HS-27A (cell line): ENCODE data around the gene PLXNA2.

ENCODE experiments used
- DNase-seq: peaks from one replicate; pipeline ENCODE4 v3.0.0-alpha.2; 2012; ENCODE audit warnings: low read depth, missing footprints

Gene PLXNA2

GRCh38 chr1:208089761-208090370 lies 154.3 kb downstream of the PLXNA2 start:
- no peak for DNase-seq

- DNase-seq = no peak
These were observed 155.0 kb downstream of the PLXNA2 start for GRCh38 chr1:208089149-208089548.

GRCh38 chr1:208088319-208088718 lies 155.9 kb downstream of the PLXNA2 start:
- DNase-seq = no peak

GRCh38 chr1:208085655-208086515 lies 158.3 kb downstream of the PLXNA2 start:
- no peak for DNase-seq

- no peak for DNase-seq
These were observed 159.4 kb downstream of the PLXNA2 start for GRCh38 chr1:208084764-208085163.

- no peak for DNase-seq
These were observed 160.0 kb downstream of the PLXNA2 start for GRCh38 chr1:208084220-208084619.

- DNase-seq = no peak
These were observed 160.5 kb downstream of the PLXNA2 start for GRCh38 chr1:208083715-208084085.

- DNase-seq = no peak
These were observed 161.0 kb downstream of the PLXNA2 start for GRCh38 chr1:208083016-208083714.

GRCh38 chr1:208081972-208082371 lies 162.2 kb downstream of the PLXNA2 start:
- DNase-seq = no peak

GRCh38 chr1:208080396-208081286 lies 163.5 kb downstream of the PLXNA2 start:
- no peak for DNase-seq

- DNase-seq = no peak
These were observed 165.0 kb downstream of the PLXNA2 start for GRCh38 chr1:208079161-208079560.

- no peak for DNase-seq
These were observed 165.4 kb downstream of the PLXNA2 start for GRCh38 chr1:208078752-208079151.

- no peak for DNase-seq
These were observed 166.7 kb downstream of the PLXNA2 start for GRCh38 chr1:208077232-208078075.

- no peak for DNase-seq
These were observed 169.8 kb downstream of the PLXNA2 start for GRCh38 chr1:208074353-208074752.

GRCh38 chr1:208071435-208072031 lies 172.7 kb downstream of the PLXNA2 start:
- DNase-seq = no peak

- DNase-seq = no peak
These were observed 174.3 kb downstream of the PLXNA2 start for GRCh38 chr1:208069908-208070307.

GRCh38 chr1:208069317-208069716 lies 174.9 kb downstream of the PLXNA2 start:
- no peak for DNase-seq

GRCh38 chr1:208068908-208069307 lies 175.3 kb downstream of the PLXNA2 start:
- no peak for DNase-seq

GRCh38 chr1:208068407-208068806 lies 175.8 kb downstream of the PLXNA2 start:
- no peak for DNase-seq

- no peak for DNase-seq
These were observed 177.6 kb downstream of the PLXNA2 start for GRCh38 chr1:208066583-208066982.

- DNase-seq = no peak
These were observed 178.3 kb downstream of the PLXNA2 start for GRCh38 chr1:208065862-208066261.
